SK-N-SH (cell line): ENCODE results near the gene GRIK3. TPM values are rescaled to one million over a fixed set of nuclear protein-coding genes. Genes with fewer than 3 reads are reported as not detected.

Source experiments
- CTCF ChIA-PET: fragments of 300-600, 350-600 bp; formaldehyde crosslinking; extraction: SDS; loops from one replicate; lab custom pipeline; 2021; lab: Yijun Ruan, JAX
- POLR2A ChIA-PET: fragments of 350-600 bp; sonication (Branson Sonifier 250); formaldehyde crosslinking; extraction: SDS; loops from one replicate; lab custom pipeline; 2020; ENCODE audit warnings: antibody characterized with exemption, inconsistent platforms; lab: Yijun Ruan, JAX
- DNase-seq: peaks from one replicate; pipeline ENCODE4 v3.0.0; 2012
- H2AFZ ChIP-seq: fragments of 200-600 bp; sonication (generic); 2 replicates; pipeline ENCODE4 v1.8.1; 2016; ENCODE audit warnings: antibody characterized with exemption, mild to moderate bottlenecking, low read depth
- H3F3A ChIP-seq: fragments of 200-600 bp; sonication (generic); replicated peaks from 2 replicates; pipeline ENCODE3; 2016; ENCODE audit warnings: antibody characterized with exemption, mild to moderate bottlenecking; ENCODE audit not compliant: insufficient read depth
- H3K27ac ChIP-seq, 2 experiments: fragments of 200-500 bp in 1 of 2; fragments of 200-600 bp in 1 of 2; sonication (Bioruptor generic) in 1 of 2; sonication (generic), shearing (Covaris generic) in 1 of 2; 2 replicates each; pipeline versions ENCODE4 v1.5.1 to v1.6.1; 2014 to 2016; ENCODE audit warnings: low read depth in 2 of 2, inconsistent platforms in 1 of 2, low read length in 1 of 2, mild to moderate bottlenecking in 1 of 2, mixed read lengths in 1 of 2
- H3K27me3 ChIP-seq: fragments of 200-600 bp; sonication (generic), shearing (Covaris generic); 2 replicates; pipeline ENCODE4 v1.6.1; 2016; ENCODE audit warnings: mixed run types; ENCODE audit not compliant: insufficient read depth
- H3K36me3 ChIP-seq, 2 experiments: fragments of 200-500 bp in 1 of 2; fragments of 200-600 bp in 1 of 2; sonication (Bioruptor generic) in 1 of 2; sonication (generic) in 1 of 2; replicated peaks in 1 of 2; 2 replicates each; pipeline versions ENCODE3 to v1.5.1; 2014 to 2016; ENCODE audit warnings: low read length in 1 of 2, mild to moderate bottlenecking in 1 of 2; ENCODE audit not compliant: insufficient read depth in 2 of 2, control insufficient read depth in 1 of 2
- H3K4me1 ChIP-seq, 2 experiments: fragments of 200-500 bp in 1 of 2; fragments of 200-600 bp in 1 of 2; sonication (Bioruptor generic) in 1 of 2; sonication (generic), shearing (Covaris generic) in 1 of 2; 2 replicates each; pipeline versions ENCODE4 v1.5.1 to v1.6.1; 2014 to 2016; ENCODE audit warnings: low read depth in 1 of 2, low read length in 1 of 2, mixed run types in 1 of 2; ENCODE audit not compliant: insufficient read depth in 2 of 2, control insufficient read depth in 1 of 2
- H3K4me2 ChIP-seq: fragments of 200-600 bp; sonication (generic), shearing (Covaris generic); 2 replicates; pipeline ENCODE4 v1.6.1; 2017; ENCODE audit warnings: mixed run types
- H3K4me3 ChIP-seq, 2 experiments: fragments of 200-500 bp in 1 of 2; fragments of 200-600 bp in 1 of 2; sonication (Bioruptor generic) in 1 of 2; sonication (generic), shearing (Covaris generic) in 1 of 2; 2 replicates each; pipeline versions ENCODE4 v1.5.1 to v1.8.1; 2014 to 2016; ENCODE audit warnings: low read depth in 2 of 2, inconsistent platforms in 1 of 2, low read length in 1 of 2, mild to moderate bottlenecking in 1 of 2, mixed read lengths in 1 of 2, moderate library complexity in 1 of 2
- H3K79me2 ChIP-seq: fragments of 200-600 bp; sonication (generic); 2 replicates; pipeline ENCODE4 v1.8.1; 2017; ENCODE audit warnings: mild to moderate bottlenecking; ENCODE audit not compliant: insufficient read depth
- H3K9ac ChIP-seq: fragments of 200-600 bp; sonication (generic); 2 replicates; pipeline ENCODE4 v1.6.1; 2017; ENCODE audit warnings: mixed run types
- H3K9me2 ChIP-seq: fragments of 200-600 bp; sonication (generic); 2 replicates; pipeline ENCODE4 v1.6.1; 2017; ENCODE audit warnings: mixed run types
- H3K9me3 ChIP-seq: fragments of 200-600 bp; sonication (generic); 2 replicates; pipeline ENCODE4 v1.6.1; 2017; ENCODE audit warnings: mixed run types, mild to moderate bottlenecking, moderate library complexity
- H4K20me1 ChIP-seq: fragments of 200-600 bp; sonication (generic); 2 replicates; pipeline ENCODE4 v1.6.1; 2017; ENCODE audit warnings: mild to moderate bottlenecking, mixed run types; ENCODE audit not compliant: insufficient read depth
- CHD2 ChIP-seq: fragments of 150-350 bp; IDR thresholded peaks from 2 replicates; pipeline ENCODE4 v1.6.1; 2018; ENCODE audit warnings: low read length; ENCODE audit not compliant: partially characterized antibody
- FOXM1 ChIP-seq: IDR thresholded peaks from 2 replicates; pipeline ENCODE4 v1.4.0; 2012; ENCODE audit warnings: low read depth, mild to moderate bottlenecking
- GATA2 ChIP-seq: sonication (generic); formaldehyde crosslinking; IDR thresholded peaks from 2 replicates; pipeline ENCODE4 v1.5.0; 2020; ENCODE audit warnings: mild to moderate bottlenecking, missing genetic modification reagents
- MXI1 ChIP-seq: IDR thresholded peaks from 2 replicates; pipeline ENCODE4 v1.6.1; 2012; ENCODE audit warnings: mild to moderate bottlenecking, low read depth, low read length, improper control_type of control experiment
- NFIC ChIP-seq: IDR thresholded peaks from 2 replicates; pipeline ENCODE4 v1.4.0; 2012; ENCODE audit warnings: borderline replicate concordance
- NRF1 ChIP-seq: IDR thresholded peaks from 2 replicates; pipeline ENCODE4 v1.6.1; 2012; ENCODE audit warnings: low read depth, mild to moderate bottlenecking, low read length
- POLR2AphosphoS5 ChIP-seq: IDR thresholded peaks from 2 replicates; pipeline ENCODE4 v1.6.1; 2012; ENCODE audit warnings: low read depth, low read length
- RAD21 ChIP-seq: IDR thresholded peaks from 2 replicates; pipeline ENCODE4 v1.6.1; 2012; ENCODE audit warnings: mild to moderate bottlenecking, low read length
- RFX5 ChIP-seq: IDR thresholded peaks from 2 replicates; pipeline ENCODE4 v1.6.1; 2012; ENCODE audit warnings: mild to moderate bottlenecking, improper control_type of control experiment, low read length
- RXRA ChIP-seq: IDR thresholded peaks from 2 replicates; pipeline ENCODE4 v1.4.0; 2012; ENCODE audit warnings: low read depth, mild to moderate bottlenecking, borderline replicate concordance
- TCF12 ChIP-seq: IDR thresholded peaks from 2 replicates; pipeline ENCODE4 v1.4.0; 2012
- TEAD4 ChIP-seq: IDR thresholded peaks from 2 replicates; pipeline ENCODE4 v1.4.0; 2012; ENCODE audit warnings: mild to moderate bottlenecking, borderline replicate concordance; ENCODE audit not compliant: insufficient read depth
- WGBS: methylation state at CpG from one replicate; pipeline ENCODE4 v1.1.6; 2017; ENCODE audit warnings: low lambda C conversion rate; 5-methylcytosine and 5-hydroxymethylcytosine counted together
- polyA plus RNA-seq, 3 experiments: library from polyadenylated mRNA; depleted of rRNA; stranded (reverse); fragments of >200 nt; gene quantifications; 2 replicates each; pipeline ENCODE4 v1.2.3, GENCODE V29; 2012
- TF ChIP-seq, protein P1 (sequence below): IDR thresholded peaks from 2 replicates; pipeline ENCODE4 v1.4.0; 2012; ENCODE audit warnings: low read depth

Gene GRIK3
- polyA plus RNA-seq, 1 of the 3 experiments (the other 2 are of a cell fraction): not detected

DNA sequence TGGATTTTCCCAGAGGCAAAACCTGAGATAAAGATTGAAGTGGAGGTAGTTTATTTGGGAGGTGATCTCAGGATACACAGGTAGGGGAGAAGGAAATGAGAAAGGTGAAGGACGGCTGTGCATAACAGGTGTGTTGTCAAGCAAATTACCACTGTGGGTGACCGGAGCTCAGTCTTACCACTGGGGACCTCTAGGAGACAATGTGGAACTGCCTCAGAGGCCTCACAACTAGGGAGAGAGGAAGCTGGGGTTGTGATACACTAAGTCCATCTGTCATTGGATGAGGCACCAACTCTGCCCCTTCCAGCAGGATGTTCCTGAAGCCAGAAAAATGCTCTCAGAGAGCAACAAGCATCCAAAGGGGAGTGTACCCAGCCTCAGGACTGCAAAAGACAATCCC, 32.6 kb downstream of the GRIK3 start:
- WGBS: 20% methylated on average over 2 of the region's 2 CpGs
- CTCF ChIA-PET: interaction anchor here (1.1 kb wide), 1 partner anchor 28 kb away, joined by 3 read pairs; no protein-coding TSS in a partner anchor

DNA sequence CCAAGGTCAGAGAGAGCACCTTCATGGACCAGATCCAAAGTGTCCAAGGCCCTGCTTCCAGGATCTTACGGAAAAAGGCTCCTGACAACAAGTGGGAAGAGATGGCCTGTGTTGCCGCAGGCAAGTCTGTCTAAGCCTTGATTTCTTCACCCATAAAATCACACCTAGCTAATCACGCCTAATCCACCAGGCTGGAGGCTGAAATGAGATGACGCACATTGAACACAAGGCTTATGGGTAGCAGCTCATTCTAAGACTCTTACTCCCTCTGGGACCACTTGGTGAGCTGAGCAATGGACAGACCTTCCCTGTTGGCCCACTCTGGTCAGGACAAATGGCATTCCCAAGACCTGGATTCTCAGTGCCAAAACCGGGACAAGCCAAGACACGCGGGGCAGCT, 38.2 kb downstream of the GRIK3 start:
- H2AFZ ChIP-seq: no peak overlapping the region
- no peaks in the 10 kb centered on the region for H3K4me1 ChIP-seq
- H3K4me3 ChIP-seq: no peak overlapping the region
- H4K20me1 ChIP-seq: no peaks in the 10 kb centered on the region
- 68% methylated on average over 4 of the region's 7 CpGs for WGBS
- no peaks in the 10 kb centered on the region for H3F3A ChIP-seq
- H3K27ac ChIP-seq: no peak overlapping the region
- no peak overlapping the region for H3K9ac ChIP-seq
- no peaks in the 10 kb centered on the region for H3K36me3 ChIP-seq
- TF ChIP-seq, protein P1, sequence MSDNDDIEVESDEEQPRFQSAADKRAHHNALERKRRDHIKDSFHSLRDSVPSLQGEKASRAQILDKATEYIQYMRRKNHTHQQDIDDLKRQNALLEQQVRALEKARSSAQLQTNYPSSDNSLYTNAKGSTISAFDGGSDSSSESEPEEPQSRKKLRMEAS: no peak
- TF ChIP-seq CHD2 (no peak), NRF1 (no peak)
- POLR2A ChIA-PET: no interaction called here
- no peaks in the 10 kb centered on the region for H3K79me2 ChIP-seq
- no peak for DNase-seq
- CTCF ChIA-PET: no interaction called here
- no peak overlapping the region for H3K4me2 ChIP-seq
- H3K9me3 ChIP-seq: no peaks in the 10 kb centered on the region
- no peaks in the 10 kb centered on the region for H3K9me2 ChIP-seq
- H3K27me3 ChIP-seq: no peaks in the 10 kb centered on the region

More for the DNA sequence above, 32.6 kb downstream of the GRIK3 start:
- H3K9me3 ChIP-seq: no peaks in the 10 kb centered on the region
- no peaks in the 10 kb centered on the region for H3K4me1 ChIP-seq
- H3K4me3 ChIP-seq: no peak overlapping the region
- H3K9me2 ChIP-seq: no peaks in the 10 kb centered on the region
- TF ChIP-seq RXRA: no peak
- TF ChIP-seq TEAD4: no peak
- TF ChIP-seq FOXM1: no peak
- TF ChIP-seq POLR2AphosphoS5: no peak
- TF ChIP-seq GATA2 (CRISPR knock-in tag): no peak
- no peak for TF ChIP-seq NRF1
- TF ChIP-seq TCF12: no peak
- TF ChIP-seq RAD21: 0 out of 2 replicates have a peak, but pooled peaks have one; percentile 7
- no peak for TF ChIP-seq NFIC
- no peak overlapping the region for H3K9ac ChIP-seq
- H3K27me3 ChIP-seq: no peaks in the 10 kb centered on the region
- DNase-seq: no peak
- no peaks in the 10 kb centered on the region for H3F3A ChIP-seq
- H3K4me2 ChIP-seq: no peak overlapping the region
- no peak overlapping the region for H2AFZ ChIP-seq
- H3K79me2 ChIP-seq: no peaks in the 10 kb centered on the region
- H3K27ac ChIP-seq: no peak overlapping the region
- no peaks in the 10 kb centered on the region for H4K20me1 ChIP-seq
- no peaks in the 10 kb centered on the region for H3K36me3 ChIP-seq
- POLR2A ChIA-PET: no interaction called here

DNA sequence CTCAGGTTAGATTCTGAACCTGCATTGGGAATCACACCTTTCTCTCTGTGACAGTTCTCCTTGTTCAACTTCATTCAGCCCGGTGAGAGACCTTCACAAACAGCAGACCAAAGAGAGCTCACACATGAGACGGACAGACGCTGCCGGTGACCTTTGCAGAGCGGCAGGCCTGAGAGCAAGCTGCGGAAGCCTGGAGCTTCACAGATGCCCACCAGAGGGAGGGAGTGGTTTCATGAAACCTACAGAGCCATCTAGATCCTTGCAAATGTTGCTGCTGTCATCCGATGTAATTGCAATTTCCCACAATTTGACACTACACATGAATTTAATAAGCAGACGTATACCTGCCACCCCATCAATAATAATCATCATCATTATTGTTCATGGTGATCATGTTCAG, 39.4 kb downstream of the GRIK3 start:
- H3K79me2 ChIP-seq: no peaks in the 10 kb centered on the region
- no peak overlapping the region for H3K9ac ChIP-seq
- H3K9me3 ChIP-seq: no peaks in the 10 kb centered on the region
- no peak for TF ChIP-seq NFIC
- TF ChIP-seq RFX5: no peak
- TF ChIP-seq TCF12: no peak
- TF ChIP-seq MXI1: no peak
- H3K27ac ChIP-seq: no peak overlapping the region
- no peaks in the 10 kb centered on the region for H3K36me3 ChIP-seq
- no peaks in the 10 kb centered on the region for H4K20me1 ChIP-seq
- H3K27me3 ChIP-seq: no peaks in the 10 kb centered on the region
- no peak overlapping the region for H3K4me3 ChIP-seq
- no peaks in the 10 kb centered on the region for H3F3A ChIP-seq
- whole genome bisulfite sequencing: 54% methylated on average over 8 of the region's 8 CpGs
- POLR2A ChIA-PET: no interaction called here
- CTCF ChIA-PET: interaction anchor here (1.6 kb wide), 1 partner anchor 419 kb away, joined by 4 read pairs; no protein-coding TSS in a partner anchor
- no peak overlapping the region for H3K4me2 ChIP-seq
- no peaks in the 10 kb centered on the region for H3K4me1 ChIP-seq
- H3K9me2 ChIP-seq: no peaks in the 10 kb centered on the region
- DNase-seq: peak; percentile 28
- H2AFZ ChIP-seq: no peak overlapping the region
